Stimulated activated effector memory CD8-positive, alpha-beta T cell treated with anti-CD3 and anti-CD28 coated beads, Interleukin-12 subunit alpha, Interleukin-12 subunit beta, amount 100 ng/mL, for 72 hours (primary cell): Measurements from ENCODE around the gene ONECUT3.

Source experiments
- ATAC-seq: fragments of 150-1000 bp; cut with Tn5 transposase; 2 replicates; pipeline ENCODE4 v1.10.0; 2021
- DNase-seq, 2 donors: peaks; one replicate each; pipeline ENCODE4 v3.0.0; 2021 to 2022; ENCODE audit warnings: low spot score in 2 of 2
- H3K27ac Mint-ChIP-seq: one replicate; pipeline ENCODE4 v1.8.0; 2022; ENCODE audit warnings: mild to moderate bottlenecking, mixed read lengths
- H3K36me3 Mint-ChIP-seq: one replicate; pipeline ENCODE4 v1.8.0; 2022; ENCODE audit warnings: mild to moderate bottlenecking, mixed read lengths
- H3K4me1 Mint-ChIP-seq: one replicate; pipeline ENCODE4 v1.8.0; 2022; ENCODE audit warnings: mixed read lengths
- H3K4me3 Mint-ChIP-seq: one replicate; pipeline ENCODE4 v1.8.0; 2022; ENCODE audit warnings: mild to moderate bottlenecking, mixed read lengths
- H3K9me3 Mint-ChIP-seq: one replicate; pipeline ENCODE4 v1.8.0; 2022; ENCODE audit warnings: mixed read lengths

The ONECUT3 gene

GRCh38 chr19:1729568-1729925 lies 23.8 kb upstream of the ONECUT3 start:
- no peaks in the 10 kb centered on the region for H3K36me3 Mint-ChIP-seq
- no peaks in the 10 kb centered on the region for H3K9me3 Mint-ChIP-seq
- ATAC-seq, result no peak

GRCh38 chr19:1730157-1730556 lies 23.1 kb upstream of the ONECUT3 start:
- Mint-ChIP-seq H3K4me3 (no peak overlapping the region), H3K27ac (no peak overlapping the region), H3K36me3 (no peaks in the 10 kb centered on the region), H3K4me1 (no peaks in the 10 kb centered on the region), H3K9me3 (no peaks in the 10 kb centered on the region)
- ATAC-seq (no peak), DNase-seq (no peak)

More at GRCh38 chr19:1729568-1729925, 23.8 kb upstream of the ONECUT3 start:
- Mint-ChIP-seq H3K27ac (no peak overlapping the region), H3K4me1 (no peaks in the 10 kb centered on the region), H3K4me3 (no peak overlapping the region)
- no peak for DNase-seq

- Mint-ChIP-seq H3K9me3 (no peaks in the 10 kb centered on the region), H3K4me3 (no peak overlapping the region), H3K36me3 (no peaks in the 10 kb centered on the region), H3K27ac (no peak overlapping the region), H3K4me1 (no peaks in the 10 kb centered on the region)
- ATAC-seq (no peak), DNase-seq (no peak)
These were observed 18.9 kb upstream of the ONECUT3 start for GRCh38 chr19:1734321-1734966.

GRCh38 chr19:1736280-1736679 lies 17.0 kb upstream of the ONECUT3 start:
- Mint-ChIP-seq H3K36me3 (no peaks in the 10 kb centered on the region), H3K9me3 (no peaks in the 10 kb centered on the region), H3K4me3 (no peak overlapping the region), H3K4me1 (no peaks in the 10 kb centered on the region), H3K27ac (no peak overlapping the region)
- DNase-seq (no peak), ATAC-seq (no peak)

GRCh38 chr19:1736927-1737326 lies 16.4 kb upstream of the ONECUT3 start:
- DNase-seq (no peak), ATAC-seq (no peak)
- no peak overlapping the region for H3K4me3 Mint-ChIP-seq
- H3K9me3 Mint-ChIP-seq, result no peaks in the 10 kb centered on the region
- no peaks in the 10 kb centered on the region for H3K36me3 Mint-ChIP-seq
- no peak overlapping the region for H3K27ac Mint-ChIP-seq
- no peaks in the 10 kb centered on the region for H3K4me1 Mint-ChIP-seq

GRCh38 chr19:1739960-1740629 lies 13.2 kb upstream of the ONECUT3 start:
- no peak for DNase-seq
- H3K4me1 Mint-ChIP-seq, result no peaks in the 10 kb centered on the region
- H3K27ac Mint-ChIP-seq, result no peak overlapping the region
- no peak for ATAC-seq
- H3K36me3 Mint-ChIP-seq, result no peaks in the 10 kb centered on the region
- H3K9me3 Mint-ChIP-seq, result no peaks in the 10 kb centered on the region
- H3K4me3 Mint-ChIP-seq, result no peak overlapping the region

- Mint-ChIP-seq H3K4me1 (peaks cover 8% of the 10 kb centered on the region), H3K36me3 (peaks cover 10% of the 10 kb centered on the region), H3K4me3 (no peak overlapping the region), H3K27ac (no peak overlapping the region), H3K9me3 (no peaks in the 10 kb centered on the region)
- no peak for DNase-seq
- ATAC-seq, result no peak
These were observed 10.2 kb upstream of the ONECUT3 start for GRCh38 chr19:1742989-1743696.

- Mint-ChIP-seq H3K4me3 (no peak overlapping the region), H3K9me3 (no peaks in the 10 kb centered on the region), H3K4me1 (peaks cover 8% of the 10 kb centered on the region), H3K27ac (no peak overlapping the region), H3K36me3 (peaks cover 10% of the 10 kb centered on the region)
- no peak for ATAC-seq
- no peak for DNase-seq
These were observed 9.1 kb upstream of the ONECUT3 start for GRCh38 chr19:1744133-1744665.

GRCh38 chr19:1744822-1745563 lies 8.3 kb upstream of the ONECUT3 start:
- Mint-ChIP-seq H3K4me3 (no peak overlapping the region), H3K9me3 (no peaks in the 10 kb centered on the region), H3K36me3 (peaks cover 10% of the 10 kb centered on the region), H3K4me1 (peaks cover 10% of the 10 kb centered on the region), H3K27ac (no peak overlapping the region)
- DNase-seq (no peak), ATAC-seq (no peak)

- DNase-seq, result no peak
- Mint-ChIP-seq H3K4me3 (no peak overlapping the region), H3K36me3 (peaks cover 10% of the 10 kb centered on the region), H3K27ac (no peak overlapping the region), H3K4me1 (peaks cover 14% of the 10 kb centered on the region), H3K9me3 (no peaks in the 10 kb centered on the region)
- ATAC-seq, result no peak
These were observed 7.7 kb upstream of the ONECUT3 start for GRCh38 chr19:1745589-1746031.

- H3K27ac Mint-ChIP-seq, result no peak overlapping the region
- peak in 1 of 2 donors; percentile 57 for DNase-seq
- H3K36me3 Mint-ChIP-seq, result peaks cover 10% of the 10 kb centered on the region
- H3K4me1 Mint-ChIP-seq, result peaks cover 14% of the 10 kb centered on the region
- peak overlapping the region; percentile 42 for H3K4me3 Mint-ChIP-seq
- ATAC-seq, result peak; percentile 53
- H3K9me3 Mint-ChIP-seq, result no peaks in the 10 kb centered on the region
These were observed 6.7 kb upstream of the ONECUT3 start for GRCh38 chr19:1746401-1747284.

- peaks cover 14% of the 10 kb centered on the region for H3K4me1 Mint-ChIP-seq
- H3K36me3 Mint-ChIP-seq, result peaks cover 10% of the 10 kb centered on the region
- DNase-seq (peak in 1 of 2 donors; percentile 57), ATAC-seq (peak; percentile 74)
- no peak overlapping the region for H3K27ac Mint-ChIP-seq
- H3K4me3 Mint-ChIP-seq, result peak overlapping the region; percentile 42
- H3K9me3 Mint-ChIP-seq, result no peaks in the 10 kb centered on the region
These were observed 5.8 kb upstream of the ONECUT3 start for GRCh38 chr19:1747285-1748114.

GRCh38 chr19:1748115-1748872 lies 5.0 kb upstream of the ONECUT3 start:
- DNase-seq (no peak), ATAC-seq (no peak)
- H3K9me3 Mint-ChIP-seq, result no peaks in the 10 kb centered on the region
- H3K4me1 Mint-ChIP-seq, result peaks cover 14% of the 10 kb centered on the region
- peaks cover 10% of the 10 kb centered on the region for H3K36me3 Mint-ChIP-seq
- H3K27ac Mint-ChIP-seq, result no peak overlapping the region
- peak overlapping the region; percentile 42 for H3K4me3 Mint-ChIP-seq
